ENCODE data around the gene CELF2. TPM values are rescaled to one million over a fixed set of nuclear protein-coding genes. Genes with fewer than 3 reads are reported as not detected.

CELF2 gene
- total and polyA plus RNA-seq, 10 donors = 13.5 to 180 (median 105) TPM

DNA sequence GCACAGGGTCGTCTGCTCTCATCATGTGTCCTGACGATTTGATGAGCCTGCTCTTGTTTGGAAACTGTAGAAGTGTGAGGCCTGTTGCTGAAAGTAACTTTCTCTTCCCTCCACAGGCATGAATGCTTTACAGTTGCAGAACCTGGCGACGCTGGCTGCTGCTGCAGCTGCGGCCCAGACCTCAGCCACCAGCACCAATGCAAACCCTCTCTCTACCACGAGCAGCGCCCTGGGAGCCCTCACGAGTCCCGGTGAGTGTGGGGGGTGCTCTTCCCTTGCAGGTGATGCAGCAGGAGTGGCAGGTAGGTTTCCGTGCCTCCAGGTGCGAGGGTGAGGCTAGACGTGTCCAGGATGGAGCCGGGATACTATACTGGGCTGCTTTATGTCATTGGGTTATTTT, 270.6 kb downstream of the CELF2 start:
- DNase-seq = no peak
- no peaks in the 10 kb centered on the region for H3K27me3 ChIP-seq (replicated peaks in 1 of 7)
- TF ChIP-seq, protein P1, sequence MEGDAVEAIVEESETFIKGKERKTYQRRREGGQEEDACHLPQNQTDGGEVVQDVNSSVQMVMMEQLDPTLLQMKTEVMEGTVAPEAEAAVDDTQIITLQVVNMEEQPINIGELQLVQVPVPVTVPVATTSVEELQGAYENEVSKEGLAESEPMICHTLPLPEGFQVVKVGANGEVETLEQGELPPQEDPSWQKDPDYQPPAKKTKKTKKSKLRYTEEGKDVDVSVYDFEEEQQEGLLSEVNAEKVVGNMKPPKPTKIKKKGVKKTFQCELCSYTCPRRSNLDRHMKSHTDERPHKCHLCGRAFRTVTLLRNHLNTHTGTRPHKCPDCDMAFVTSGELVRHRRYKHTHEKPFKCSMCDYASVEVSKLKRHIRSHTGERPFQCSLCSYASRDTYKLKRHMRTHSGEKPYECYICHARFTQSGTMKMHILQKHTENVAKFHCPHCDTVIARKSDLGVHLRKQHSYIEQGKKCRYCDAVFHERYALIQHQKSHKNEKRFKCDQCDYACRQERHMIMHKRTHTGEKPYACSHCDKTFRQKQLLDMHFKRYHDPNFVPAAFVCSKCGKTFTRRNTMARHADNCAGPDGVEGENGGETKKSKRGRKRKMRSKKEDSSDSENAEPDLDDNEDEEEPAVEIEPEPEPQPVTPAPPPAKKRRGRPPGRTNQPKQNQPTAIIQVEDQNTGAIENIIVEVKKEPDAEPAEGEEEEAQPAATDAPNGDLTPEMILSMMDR (IDR thresholded peaks at IDR 0.05 in 8 of 11, conservative IDR thresholded peaks at IDR 0.05 in 3 of 11) = no peak
- TF ChIP-seq POLR2AphosphoS5 (IDR thresholded peaks at IDR 0.05) = peak in 2 of 3 donors; percentile 12 to 73
- H3K27ac ChIP-seq = no peak overlapping the region
- H3K4me1 ChIP-seq = peaks cover 0 to 23% (median 0%) of the 10 kb centered on the region in 6 donors
- no peaks in the 10 kb centered on the region for H3K9me3 ChIP-seq
- peaks cover 2 to 91% (median 59%) of the 10 kb centered on the region in 6 donors for H3K36me3 ChIP-seq
- intact Hi-C loops (cut with DNase I; ENCODE audit: low total_unique reads) = no loop called here
- 82 to 95% (median 89%) methylated on average over 5 to 13 of the region's 13 CpGs for WGBS, 5 donors
- no peak overlapping the region for H3K4me3 ChIP-seq

DNA sequence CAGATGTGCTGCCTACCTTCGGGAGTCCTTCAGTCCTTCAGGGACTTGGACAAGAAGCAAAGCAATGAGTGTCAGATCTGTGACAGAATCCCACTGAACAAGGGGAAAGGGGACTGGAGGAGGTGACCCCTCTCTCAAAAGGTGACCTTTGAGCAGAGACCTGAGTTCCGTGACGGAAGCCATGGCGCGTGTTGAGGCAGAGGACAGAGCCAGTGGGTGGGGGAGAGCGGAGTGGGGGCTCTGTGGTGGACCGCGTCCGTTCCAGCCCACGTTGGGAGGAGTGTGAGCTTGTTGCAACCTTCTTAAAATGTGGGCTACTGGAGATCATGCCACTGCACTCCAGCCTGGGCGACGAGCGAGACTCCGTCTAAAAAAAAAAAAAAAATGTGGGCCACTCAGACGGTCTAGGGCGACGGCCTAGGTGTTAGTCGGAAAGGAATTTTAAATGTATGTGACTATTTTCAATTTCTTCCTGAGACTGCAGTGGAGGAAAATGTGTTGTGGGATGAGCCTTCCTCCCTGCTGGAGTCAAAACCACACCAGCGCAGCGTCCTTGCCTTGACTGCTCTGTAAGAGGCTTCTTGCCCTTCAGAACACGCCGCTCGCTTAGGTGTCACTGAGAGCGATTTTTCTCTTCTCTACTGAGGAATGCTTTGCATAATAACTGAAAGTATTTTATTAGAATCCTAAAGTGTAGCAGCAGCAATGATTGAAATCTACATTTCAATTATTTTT, 272.7 kb downstream of the CELF2 start:
- WGBS, 5 donors = 95 to 96% (median 96%) methylated on average over 24 of the region's 24 CpGs
- Histone ChIP-seq H3K27ac (no peak overlapping the region), H3K4me1 (peaks cover 0 to 35% (median 2%) of the 10 kb centered on the region in 6 donors), H3K4me3 (no peak overlapping the region), H3K27me3 (replicated peaks in 1 of 7) (no peaks in the 10 kb centered on the region), H3K9me3 (no peaks in the 10 kb centered on the region), H3K36me3 (peaks cover 2 to 98% (median 77%) of the 10 kb centered on the region in 6 donors)
- TF ChIP-seq POLR2AphosphoS5 (IDR thresholded peaks at IDR 0.05) (peak in 1 of 3 donors; percentile 67), POLR2A (IDR thresholded peaks at IDR 0.05) (no peak)
- TF ChIP-seq, protein P1 (IDR thresholded peaks at IDR 0.05 in 8 of 11, conservative IDR thresholded peaks at IDR 0.05 in 3 of 11) = no peak
- no peak for DNase-seq
- intact Hi-C loops (cut with DNase I; ENCODE audit: low total_unique reads) = no loop called here

DNA sequence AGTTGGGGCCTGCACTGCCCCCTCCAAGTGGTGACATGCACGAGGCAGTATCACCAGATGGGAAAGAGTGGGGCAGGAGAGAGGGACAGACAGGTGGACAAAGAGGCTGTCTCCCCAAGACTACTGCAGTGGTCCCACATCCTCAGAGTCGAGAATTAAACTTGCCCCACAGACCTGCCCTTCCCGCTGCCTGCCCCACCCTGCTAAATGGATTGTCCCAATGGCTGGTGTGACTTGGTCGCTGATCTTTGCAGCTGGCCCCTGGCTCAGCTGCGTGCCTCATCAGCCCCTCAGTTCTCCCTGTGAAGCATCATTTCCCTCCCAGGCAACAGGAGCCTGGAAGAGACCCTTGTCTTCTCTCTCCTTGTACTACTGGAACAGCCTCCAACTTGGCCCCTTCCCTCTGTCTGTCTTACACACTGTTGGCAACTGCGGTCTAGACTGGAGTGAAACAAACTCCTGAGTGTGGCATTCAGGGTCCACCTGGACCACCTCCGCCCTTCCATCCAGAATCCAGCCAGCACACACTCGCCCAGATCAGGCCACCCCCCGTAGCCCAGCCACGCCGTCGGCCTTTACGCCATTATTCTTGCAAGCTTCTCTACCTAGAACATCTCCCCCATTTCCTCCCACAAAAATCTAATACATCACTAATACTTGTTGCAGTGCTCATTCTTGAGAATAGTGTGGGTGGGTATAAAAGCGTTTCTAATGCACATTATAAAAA, 275.1 kb downstream of the CELF2 start:
- H3K9me3 ChIP-seq = no peaks in the 10 kb centered on the region
- no peaks in the 10 kb centered on the region for H3K27me3 ChIP-seq (replicated peaks in 1 of 7)
- peak; percentile 4 to 28 (median 23) for TF ChIP-seq POLR2AphosphoS5 (IDR thresholded peaks at IDR 0.05)
- TF ChIP-seq, protein P1 (IDR thresholded peaks at IDR 0.05 in 8 of 11, conservative IDR thresholded peaks at IDR 0.05 in 3 of 11) = no peak
- intact Hi-C loops (cut with DNase I; ENCODE audit: low total_unique reads) = no loop called here
- no peak overlapping the region for H3K4me3 ChIP-seq
- peaks cover 2 to 100% (median 76%) of the 10 kb centered on the region in 6 donors for H3K36me3 ChIP-seq
- H3K4me1 ChIP-seq = peaks cover 0 to 23% (median 0%) of the 10 kb centered on the region in 6 donors
- 91 to 95% (median 92%) methylated on average over 14 of the region's 14 CpGs for WGBS, 5 donors
- no peak overlapping the region for H3K27ac ChIP-seq
- DNase-seq = no peak

DNA sequence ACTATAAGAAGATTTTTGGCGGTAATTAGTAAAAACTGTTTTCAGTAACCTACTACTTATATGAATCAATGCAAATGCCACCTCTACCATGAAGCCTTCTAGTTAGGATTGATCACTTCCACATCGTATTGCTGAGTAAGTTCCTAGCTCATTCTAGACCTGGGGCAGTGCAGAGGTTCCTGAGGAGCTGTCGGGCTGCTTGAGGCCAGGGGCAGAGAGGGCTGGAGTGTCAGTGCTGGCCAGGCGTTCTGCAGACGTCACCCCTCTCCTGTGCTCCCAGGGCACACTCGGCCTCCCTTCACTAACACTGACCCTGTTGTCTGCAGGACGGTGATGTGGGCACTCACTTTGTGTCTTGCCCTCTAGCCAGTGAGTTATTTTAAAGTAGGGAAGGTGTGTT, 275.7 kb downstream of the CELF2 start:
- TF ChIP-seq POLR2AphosphoS5 (IDR thresholded peaks at IDR 0.05) (peak in 2 of 3 donors; percentile 48 to 59), POLR2A (IDR thresholded peaks at IDR 0.05) (no peak)
- TF ChIP-seq, protein P1 (IDR thresholded peaks at IDR 0.05 in 8 of 11, conservative IDR thresholded peaks at IDR 0.05 in 3 of 11) = no peak
- no peak for DNase-seq
- Histone ChIP-seq H3K4me1 (peaks cover 0 to 23% (median 0%) of the 10 kb centered on the region in 6 donors), H3K27me3 (replicated peaks in 1 of 7) (no peaks in the 10 kb centered on the region), H3K4me3 (no peak overlapping the region), H3K36me3 (peaks cover 2 to 100% (median 70%) of the 10 kb centered on the region in 6 donors), H3K9me3 (no peaks in the 10 kb centered on the region), H3K27ac (no peak overlapping the region)
- intact Hi-C loops (cut with DNase I; ENCODE audit: low total_unique reads) = no loop called here
- 88 to 96% (median 89%) methylated on average over 7 of the region's 7 CpGs for WGBS, 5 donors

All from spleen (tissue), 11 donors.